ENCODE data around the gene UTS2R. TPM values are rescaled to one million over a fixed set of nuclear protein-coding genes. Genes with fewer than 3 reads are reported as not detected.

UTS2R gene
- polyA plus RNA-seq, 1 of the 3 experiments (the other 2 are of a cell fraction), result not detected

DNA sequence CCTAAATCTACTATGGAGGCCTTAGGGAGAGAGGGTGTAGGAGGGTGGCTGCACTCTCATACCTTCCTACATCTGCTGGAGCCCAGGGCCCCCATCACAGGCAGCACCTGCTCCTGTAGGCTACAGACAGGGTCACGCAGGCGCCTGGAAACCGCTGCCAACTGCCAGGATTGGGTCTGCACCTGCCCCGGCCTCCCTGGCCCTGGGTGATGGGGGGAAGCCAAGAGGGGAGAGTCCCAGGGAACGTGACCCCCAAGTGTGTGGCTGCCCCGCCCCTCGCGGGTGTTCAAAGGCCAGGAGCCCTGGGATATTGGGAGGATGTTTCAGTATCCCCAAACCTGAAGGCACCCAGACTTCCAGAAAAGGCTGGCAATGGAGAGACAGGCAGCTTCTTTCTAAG, 18.1 kb upstream of the UTS2R start:
- H3K4me2 ChIP-seq, result no peak overlapping the region
- H3K27ac ChIP-seq (ENCODE audit: low read depth in 2 of 2, low read length in 1 of 2), result no peak overlapping the region
- H3K9ac ChIP-seq, result no peak overlapping the region
- peaks cover 5% of the 10 kb centered on the region for H3F3A ChIP-seq (replicated peaks; ENCODE audit: insufficient read depth)
- H3K9me3 ChIP-seq, result no peaks in the 10 kb centered on the region
- H3K4me3 ChIP-seq (ENCODE audit: low read depth in 2 of 2, low read length in 1 of 2), result no peak overlapping the region
- H3K9me2 ChIP-seq, result no peaks in the 10 kb centered on the region
- WGBS (ENCODE audit: low lambda C conversion rate), result 82% methylated on average over 7 of the region's 8 CpGs
- DNase-seq, result no peak
- ChIA-PET POLR2A (no interaction called here), CTCF (interaction anchor here (0.7 to 5.8 kb wide), 9 partner anchors 15 to 205 kb away, joined by 3 to 124 read pairs (median 5); partner anchors contain the start of genes HEXD, OGFOD3 and SECTM1)
- no peaks in the 10 kb centered on the region for H4K20me1 ChIP-seq (ENCODE audit: insufficient read depth)
- no peaks in the 10 kb centered on the region for H3K79me2 ChIP-seq (ENCODE audit: insufficient read depth)
- H2AFZ ChIP-seq (ENCODE audit: low read depth), result no peak overlapping the region
- no peaks in the 10 kb centered on the region for H3K36me3 ChIP-seq (replicated peaks in 1 of 2; ENCODE audit: control insufficient read depth in 1 of 2, insufficient read depth in 2 of 2, low read length in 1 of 2)
- TF ChIP-seq NFIC (IDR thresholded peaks at IDR 0.05; ENCODE audit: borderline replicate concordance), result no peak
- TF ChIP-seq, protein P1, sequence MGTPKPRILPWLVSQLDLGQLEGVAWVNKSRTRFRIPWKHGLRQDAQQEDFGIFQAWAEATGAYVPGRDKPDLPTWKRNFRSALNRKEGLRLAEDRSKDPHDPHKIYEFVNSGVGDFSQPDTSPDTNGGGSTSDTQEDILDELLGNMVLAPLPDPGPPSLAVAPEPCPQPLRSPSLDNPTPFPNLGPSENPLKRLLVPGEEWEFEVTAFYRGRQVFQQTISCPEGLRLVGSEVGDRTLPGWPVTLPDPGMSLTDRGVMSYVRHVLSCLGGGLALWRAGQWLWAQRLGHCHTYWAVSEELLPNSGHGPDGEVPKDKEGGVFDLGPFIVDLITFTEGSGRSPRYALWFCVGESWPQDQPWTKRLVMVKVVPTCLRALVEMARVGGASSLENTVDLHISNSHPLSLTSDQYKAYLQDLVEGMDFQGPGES (IDR thresholded peaks at IDR 0.05; ENCODE audit: low read depth, low read length), result no peak
- TF ChIP-seq, protein P2, sequence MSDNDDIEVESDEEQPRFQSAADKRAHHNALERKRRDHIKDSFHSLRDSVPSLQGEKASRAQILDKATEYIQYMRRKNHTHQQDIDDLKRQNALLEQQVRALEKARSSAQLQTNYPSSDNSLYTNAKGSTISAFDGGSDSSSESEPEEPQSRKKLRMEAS (IDR thresholded peaks at IDR 0.05; ENCODE audit: low read depth), result no peak
- TF ChIP-seq FOSL2 (IDR thresholded peaks at IDR 0.05; ENCODE audit: borderline replicate concordance, low read depth), result no peak
- no peak for TF ChIP-seq RFX5 (IDR thresholded peaks at IDR 0.05; ENCODE audit: low read length)
- no peak for TF ChIP-seq EZH2phosphoT487 (IDR thresholded peaks at IDR 0.05; ENCODE audit: borderline replicate concordance, low read depth)
- TF ChIP-seq, protein P3, sequence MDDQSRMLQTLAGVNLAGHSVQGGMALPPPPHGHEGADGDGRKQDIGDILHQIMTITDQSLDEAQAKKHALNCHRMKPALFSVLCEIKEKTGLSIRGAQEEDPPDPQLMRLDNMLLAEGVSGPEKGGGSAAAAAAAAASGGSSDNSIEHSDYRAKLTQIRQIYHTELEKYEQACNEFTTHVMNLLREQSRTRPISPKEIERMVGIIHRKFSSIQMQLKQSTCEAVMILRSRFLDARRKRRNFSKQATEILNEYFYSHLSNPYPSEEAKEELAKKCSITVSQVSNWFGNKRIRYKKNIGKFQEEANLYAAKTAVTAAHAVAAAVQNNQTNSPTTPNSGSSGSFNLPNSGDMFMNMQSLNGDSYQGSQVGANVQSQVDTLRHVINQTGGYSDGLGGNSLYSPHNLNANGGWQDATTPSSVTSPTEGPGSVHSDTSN (IDR thresholded peaks at IDR 0.05), result no peak
- TF ChIP-seq NRF1 (IDR thresholded peaks at IDR 0.05; ENCODE audit: low read depth, low read length), result no peak
- no peak for TF ChIP-seq TEAD4 (IDR thresholded peaks at IDR 0.05; ENCODE audit: borderline replicate concordance, insufficient read depth)
- H3K4me1 ChIP-seq (ENCODE audit: control insufficient read depth in 1 of 2, insufficient read depth in 2 of 2, low read depth in 1 of 2, low read length in 1 of 2), result peaks cover 0 to 12% of the 10 kb centered on the region in 2 experiments; a peak in 1 of 4 replicates
- H3K27me3 ChIP-seq (ENCODE audit: insufficient read depth), result no peaks in the 10 kb centered on the region; the same call in 1 of the 2 replicates

DNA sequence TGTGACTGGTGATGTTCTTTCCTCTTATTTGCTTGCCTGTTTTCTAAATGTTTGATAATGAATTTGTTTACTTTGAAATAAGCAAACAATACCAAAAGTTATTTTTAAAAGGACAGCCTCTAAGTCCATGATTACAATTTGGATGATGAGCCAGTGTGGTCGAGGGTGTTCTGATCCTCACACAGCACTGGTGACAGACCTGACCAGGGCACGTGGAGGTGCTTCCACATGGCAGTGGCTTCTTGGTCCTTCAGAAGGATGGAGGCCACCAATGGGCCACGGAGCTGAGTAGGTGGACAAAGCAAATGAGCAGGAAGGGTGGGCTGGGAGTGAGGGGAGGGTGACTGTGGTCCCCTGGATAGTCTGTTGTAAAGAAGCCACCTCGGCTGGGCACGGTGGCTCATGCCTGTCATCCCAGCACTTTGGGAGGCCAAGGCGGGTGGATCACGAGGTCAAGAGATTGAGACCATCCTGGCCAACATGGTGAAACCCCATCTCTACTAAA, 16.7 kb upstream of the UTS2R start:
- no peaks in the 10 kb centered on the region for H3K9me3 ChIP-seq
- H3K4me1 ChIP-seq (ENCODE audit: control insufficient read depth in 1 of 2, insufficient read depth in 2 of 2, low read depth in 1 of 2, low read length in 1 of 2), result peaks cover 0 to 16% of the 10 kb centered on the region in 2 experiments; a peak in 1 of 4 replicates
- no peaks in the 10 kb centered on the region for H3K36me3 ChIP-seq (replicated peaks in 1 of 2; ENCODE audit: control insufficient read depth in 1 of 2, insufficient read depth in 2 of 2, low read length in 1 of 2)
- no peaks in the 10 kb centered on the region for H4K20me1 ChIP-seq (ENCODE audit: insufficient read depth)
- H3K27ac ChIP-seq (ENCODE audit: low read depth in 2 of 2, low read length in 1 of 2), result no peak overlapping the region
- H3F3A ChIP-seq (replicated peaks; ENCODE audit: insufficient read depth), result peaks cover 9% of the 10 kb centered on the region
- no peak overlapping the region for H2AFZ ChIP-seq (ENCODE audit: low read depth)
- H3K4me2 ChIP-seq, result no peak overlapping the region
- H3K9ac ChIP-seq, result no peak overlapping the region
- 71% methylated on average over 7 of the region's 7 CpGs for WGBS (ENCODE audit: low lambda C conversion rate)
- H3K79me2 ChIP-seq (ENCODE audit: insufficient read depth), result no peaks in the 10 kb centered on the region
- no peak for TF ChIP-seq NRF1 (IDR thresholded peaks at IDR 0.05; ENCODE audit: low read depth, low read length)
- TF ChIP-seq SIN3A (IDR thresholded peaks at IDR 0.05; ENCODE audit: borderline replicate concordance, low read depth, low read length), result no peak
- TF ChIP-seq, protein P2 (IDR thresholded peaks at IDR 0.05; ENCODE audit: low read depth), result no peak
- TF ChIP-seq, protein P4, sequence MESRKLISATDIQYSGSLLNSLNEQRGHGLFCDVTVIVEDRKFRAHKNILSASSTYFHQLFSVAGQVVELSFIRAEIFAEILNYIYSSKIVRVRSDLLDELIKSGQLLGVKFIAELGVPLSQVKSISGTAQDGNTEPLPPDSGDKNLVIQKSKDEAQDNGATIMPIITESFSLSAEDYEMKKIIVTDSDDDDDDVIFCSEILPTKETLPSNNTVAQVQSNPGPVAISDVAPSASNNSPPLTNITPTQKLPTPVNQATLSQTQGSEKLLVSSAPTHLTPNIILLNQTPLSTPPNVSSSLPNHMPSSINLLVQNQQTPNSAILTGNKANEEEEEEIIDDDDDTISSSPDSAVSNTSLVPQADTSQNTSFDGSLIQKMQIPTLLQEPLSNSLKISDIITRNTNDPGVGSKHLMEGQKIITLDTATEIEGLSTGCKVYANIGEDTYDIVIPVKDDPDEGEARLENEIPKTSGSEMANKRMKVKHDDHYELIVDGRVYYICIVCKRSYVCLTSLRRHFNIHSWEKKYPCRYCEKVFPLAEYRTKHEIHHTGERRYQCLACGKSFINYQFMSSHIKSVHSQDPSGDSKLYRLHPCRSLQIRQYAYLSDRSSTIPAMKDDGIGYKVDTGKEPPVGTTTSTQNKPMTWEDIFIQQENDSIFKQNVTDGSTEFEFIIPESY (IDR thresholded peaks at IDR 0.05; ENCODE audit: borderline replicate concordance, low read depth), result no peak
- TF ChIP-seq FOXJ3 (CRISPR knock-in tag; IDR thresholded peaks at IDR 0.05), result no peak
- TF ChIP-seq CHD2 (IDR thresholded peaks at IDR 0.05; ENCODE audit: low read length, partially characterized antibody), result no peak
- no peak for TF ChIP-seq RXRA (IDR thresholded peaks at IDR 0.05; ENCODE audit: borderline replicate concordance, low read depth)
- TF ChIP-seq, protein P5, sequence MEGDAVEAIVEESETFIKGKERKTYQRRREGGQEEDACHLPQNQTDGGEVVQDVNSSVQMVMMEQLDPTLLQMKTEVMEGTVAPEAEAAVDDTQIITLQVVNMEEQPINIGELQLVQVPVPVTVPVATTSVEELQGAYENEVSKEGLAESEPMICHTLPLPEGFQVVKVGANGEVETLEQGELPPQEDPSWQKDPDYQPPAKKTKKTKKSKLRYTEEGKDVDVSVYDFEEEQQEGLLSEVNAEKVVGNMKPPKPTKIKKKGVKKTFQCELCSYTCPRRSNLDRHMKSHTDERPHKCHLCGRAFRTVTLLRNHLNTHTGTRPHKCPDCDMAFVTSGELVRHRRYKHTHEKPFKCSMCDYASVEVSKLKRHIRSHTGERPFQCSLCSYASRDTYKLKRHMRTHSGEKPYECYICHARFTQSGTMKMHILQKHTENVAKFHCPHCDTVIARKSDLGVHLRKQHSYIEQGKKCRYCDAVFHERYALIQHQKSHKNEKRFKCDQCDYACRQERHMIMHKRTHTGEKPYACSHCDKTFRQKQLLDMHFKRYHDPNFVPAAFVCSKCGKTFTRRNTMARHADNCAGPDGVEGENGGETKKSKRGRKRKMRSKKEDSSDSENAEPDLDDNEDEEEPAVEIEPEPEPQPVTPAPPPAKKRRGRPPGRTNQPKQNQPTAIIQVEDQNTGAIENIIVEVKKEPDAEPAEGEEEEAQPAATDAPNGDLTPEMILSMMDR (IDR thresholded peaks at IDR 0.05), result no peak
- TF ChIP-seq NFIC (IDR thresholded peaks at IDR 0.05; ENCODE audit: borderline replicate concordance), result no peak
- TF ChIP-seq TAF1 (IDR thresholded peaks at IDR 0.05; ENCODE audit: borderline replicate concordance, low read depth, low read length), result no peak
- CTCF ChIA-PET, result interaction anchor here (1.4 to 5.5 kb wide), 4 partner anchors 11 to 197 kb away, joined by 3 to 76 read pairs (median 8); partner anchors contain the start of gene HEXD
- no peaks in the 10 kb centered on the region; the same call in none of the 2 replicates for H3K27me3 ChIP-seq (ENCODE audit: insufficient read depth)
- POLR2A ChIA-PET, result no interaction called here
- DNase-seq, result no peak
- no peak overlapping the region for H3K4me3 ChIP-seq (ENCODE audit: low read depth in 2 of 2, low read length in 1 of 2)
- H3K9me2 ChIP-seq, result no peaks in the 10 kb centered on the region
